PC-9 (cell line): ENCODE measurements around the gene MAP2K6. TPM values are rescaled to one million over a fixed set of nuclear protein-coding genes. Genes with fewer than 3 reads are reported as not detected.

Source experiments
- BruUV-seq: library from RNA; stranded (reverse); fragments of 400-500 nt; replicated peaks from 2 replicates; lab custom pipeline; 2021; lab: Mats Ljungman, UMichigan
- CTCF ChIA-PET: fragments of 300-600 bp; sonication (Branson Sonifier 250); formaldehyde crosslinking; loops from one replicate; lab custom pipeline; 2022; ENCODE audit warnings: antibody characterized with exemption; lab: Charles Lee
- POLR2A ChIA-PET: fragments of 300-600 bp; sonication (Branson Sonifier 250); formaldehyde crosslinking; loops from one replicate; lab custom pipeline; 2022; ENCODE audit warnings: antibody characterized with exemption; ENCODE audit not compliant: unreplicated experiment; lab: Charles Lee
- DNase-seq, 2 experiments: peaks; one replicate each; pipeline versions ENCODE4 v3.0.0 to v3.0.0-alpha.2; 2015 to 2022; ENCODE audit warnings: mixed read lengths in 1 of 2
- H2AFZ ChIP-seq: fragments of 200-600 bp; sonication (generic); 2 replicates; pipeline ENCODE4 v1.8.1; 2017; ENCODE audit warnings: antibody characterized with exemption
- H3F3A ChIP-seq: fragments of 200-600 bp; sonication (generic); 2 replicates; pipeline ENCODE4 v1.8.1; 2017; ENCODE audit warnings: antibody characterized with exemption, mild to moderate bottlenecking, low read depth; ENCODE audit not compliant: insufficient read depth
- H3K27ac ChIP-seq: fragments of 200-600 bp; sonication (generic); 2 replicates; pipeline ENCODE4 v1.6.1; 2016; ENCODE audit warnings: mixed run types
- H3K27me3 ChIP-seq: fragments of 200-600 bp; sonication (generic); 2 replicates; pipeline ENCODE4 v1.6.1; 2016; ENCODE audit warnings: low read depth, mixed run types; ENCODE audit not compliant: insufficient read depth
- H3K36me3 ChIP-seq: fragments of 200-600 bp; sonication (generic); 2 replicates; pipeline ENCODE4 v1.6.1; 2016; ENCODE audit warnings: low read depth, mixed run types
- H3K4me1 ChIP-seq: fragments of 200-600 bp; sonication (generic); replicated peaks from 2 replicates; pipeline ENCODE4 v1.6.1; 2016; ENCODE audit warnings: mixed run types; ENCODE audit not compliant: insufficient read depth
- H3K4me2 ChIP-seq: fragments of 200-600 bp; sonication (generic); 2 replicates; pipeline ENCODE4 v1.6.1; 2017; ENCODE audit warnings: mixed run types
- H3K4me3 ChIP-seq: fragments of 200-600 bp; sonication (generic); 2 replicates; pipeline ENCODE4 v1.6.1; 2016; ENCODE audit warnings: mixed run types
- H3K79me2 ChIP-seq: fragments of 200-600 bp; sonication (generic); 2 replicates; pipeline ENCODE4 v1.6.1; 2017; ENCODE audit warnings: low read depth, mixed run types
- H3K9me2 ChIP-seq: fragments of 200-600 bp; sonication (generic); 2 replicates; pipeline ENCODE4 v1.8.1; 2017; ENCODE audit warnings: mild to moderate bottlenecking; ENCODE audit not compliant: insufficient read depth
- H3K9me3 ChIP-seq: fragments of 200-600 bp; sonication (generic); 2 replicates; pipeline ENCODE4 v1.8.1; 2016; ENCODE audit warnings: low read depth; ENCODE audit not compliant: insufficient read depth
- H4K20me1 ChIP-seq: fragments of 200-600 bp; sonication (generic); 2 replicates; pipeline ENCODE4 v1.8.1; 2017; ENCODE audit not compliant: insufficient read depth
- CTCF ChIP-seq: fragments of 200-600 bp; sonication (generic); conservative IDR thresholded peaks from 2 replicates; pipeline ENCODE4 v1.6.1; 2017; ENCODE audit warnings: mixed run types, antibody characterized with exemption, mild to moderate bottlenecking, moderate library complexity
- EZH2 ChIP-seq: fragments of 200-600 bp; sonication (generic); IDR thresholded peaks from 2 replicates; pipeline ENCODE4 v1.8.0; 2017; ENCODE audit warnings: antibody characterized with exemption, low read depth
- intact Hi-C: fragments of 100-400 bp; cut with micrococcal nuclease; formaldehyde crosslinking; loops from one replicate; pipeline ENCODE4 v1.10.0; 2022; ENCODE audit not compliant: unreplicated experiment
- total RNA-seq: library from RNA; stranded (reverse); gene quantifications from 2 replicates; pipeline ENCODE4 v1.2.3, GENCODE V29; 2021

MAP2K6 gene
- total RNA-seq, 1 experiment from 2014 or later, result 1.6 TPM

GRCh38 chr17:69427486-69428197 is 13.1 kb downstream of the MAP2K6 start:
- DNase-seq, result no peak
- Histone ChIP-seq H3K36me3 (no peaks in the 10 kb centered on the region), H3F3A (no peaks in the 10 kb centered on the region), H3K4me3 (no peak overlapping the region), H3K79me2 (no peaks in the 10 kb centered on the region), H3K4me2 (no peak overlapping the region), H3K27me3 (no peaks in the 10 kb centered on the region), H2AFZ (no peak overlapping the region), H4K20me1 (no peaks in the 10 kb centered on the region), H3K4me1 (no peaks in the 10 kb centered on the region), H3K27ac (no peak overlapping the region), H3K9me3 (no peaks in the 10 kb centered on the region), H3K9me2 (no peaks in the 10 kb centered on the region)
- no TSS peak for BruUV-seq
- CTCF ChIA-PET, result no interaction called here
- POLR2A ChIA-PET, result no interaction called here
- intact Hi-C loops, result no loop called here
- TF ChIP-seq EZH2 (no peak), CTCF (no peak)

GRCh38 chr17:69428252-69428980 is 13.9 kb downstream of the MAP2K6 start:
- no peaks in the 10 kb centered on the region for H3K4me1 ChIP-seq
- H3K36me3 ChIP-seq, result no peaks in the 10 kb centered on the region
- no peak overlapping the region for H3K4me3 ChIP-seq
- no peaks in the 10 kb centered on the region for H3F3A ChIP-seq
- H3K4me2 ChIP-seq, result no peak overlapping the region
- no peaks in the 10 kb centered on the region for H3K9me3 ChIP-seq
- H4K20me1 ChIP-seq, result no peaks in the 10 kb centered on the region
- no peaks in the 10 kb centered on the region for H3K27me3 ChIP-seq
- no peaks in the 10 kb centered on the region for H3K9me2 ChIP-seq
- TF ChIP-seq EZH2 (no peak), CTCF (no peak)
- no peak for DNase-seq
- H3K79me2 ChIP-seq, result no peaks in the 10 kb centered on the region
- CTCF ChIA-PET, result no interaction called here
- POLR2A ChIA-PET, result no interaction called here
- intact Hi-C loops, result no loop called here
- H3K27ac ChIP-seq, result no peak overlapping the region
- no peak overlapping the region for H2AFZ ChIP-seq
- BruUV-seq, result no TSS peak

GRCh38 chr17:69430488-69430887 is 16.0 kb downstream of the MAP2K6 start:
- no peaks in the 10 kb centered on the region for H3K9me3 ChIP-seq
- no peak overlapping the region for H2AFZ ChIP-seq
- no peak overlapping the region for H3K4me2 ChIP-seq
- H3K4me1 ChIP-seq, result no peaks in the 10 kb centered on the region
- no peak overlapping the region for H3K27ac ChIP-seq
- no peak for DNase-seq
- no peaks in the 10 kb centered on the region for H3K27me3 ChIP-seq
- no TSS peak for BruUV-seq
- H3K4me3 ChIP-seq, result no peak overlapping the region
- ChIA-PET CTCF (no interaction called here), POLR2A (no interaction called here)
- no peaks in the 10 kb centered on the region for H3K79me2 ChIP-seq
- no peaks in the 10 kb centered on the region for H4K20me1 ChIP-seq
- no peaks in the 10 kb centered on the region for H3K36me3 ChIP-seq
- no peaks in the 10 kb centered on the region for H3F3A ChIP-seq
- intact Hi-C loops, result no loop called here
- no peaks in the 10 kb centered on the region for H3K9me2 ChIP-seq
- TF ChIP-seq CTCF, result no peak
- TF ChIP-seq EZH2, result no peak
